ENCODE measurements around the gene CHRND.

CHRND gene

DNA sequence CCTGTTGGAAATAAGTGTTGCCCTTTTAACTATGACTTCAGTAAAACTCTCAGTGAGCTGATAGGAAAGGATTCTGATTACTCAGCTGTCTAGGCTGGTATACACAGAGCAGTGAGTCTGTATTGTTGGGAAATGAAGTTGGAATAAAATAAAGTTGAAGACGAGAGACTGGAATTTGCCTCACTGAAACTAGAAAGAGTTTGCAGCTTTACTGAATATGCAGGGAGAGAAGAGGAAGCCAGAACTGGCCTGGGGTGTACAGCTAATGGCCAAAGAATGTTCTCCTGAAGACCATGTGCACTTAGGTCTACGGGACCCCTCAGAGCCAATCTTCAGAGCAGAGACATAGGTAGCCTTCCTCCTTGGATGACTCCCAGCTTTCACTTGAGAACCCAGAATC lies 51.0 kb downstream of the CHRND start:
- DNase-seq: no peak

DNA sequence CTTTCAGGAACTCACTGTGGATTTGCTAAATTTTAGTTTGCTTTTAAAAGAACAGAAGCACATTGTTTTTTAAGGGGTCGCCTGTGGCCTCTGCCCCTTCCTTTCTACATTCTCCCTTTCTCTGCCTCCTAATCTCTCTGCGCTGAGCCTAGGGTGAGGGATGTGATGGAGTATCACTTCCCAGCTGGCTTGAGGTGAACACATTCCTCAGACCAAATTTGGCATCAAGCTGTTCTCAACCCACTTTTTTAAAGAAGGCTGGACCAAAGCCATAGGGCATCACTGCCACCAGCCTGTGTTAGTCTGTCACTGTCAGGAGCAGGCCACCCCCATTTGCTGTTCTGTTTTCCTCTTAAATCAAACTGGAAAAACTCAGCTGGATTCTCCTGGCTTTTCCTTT lies 51.9 kb downstream of the CHRND start:
- DNase-seq: no peak

DNA sequence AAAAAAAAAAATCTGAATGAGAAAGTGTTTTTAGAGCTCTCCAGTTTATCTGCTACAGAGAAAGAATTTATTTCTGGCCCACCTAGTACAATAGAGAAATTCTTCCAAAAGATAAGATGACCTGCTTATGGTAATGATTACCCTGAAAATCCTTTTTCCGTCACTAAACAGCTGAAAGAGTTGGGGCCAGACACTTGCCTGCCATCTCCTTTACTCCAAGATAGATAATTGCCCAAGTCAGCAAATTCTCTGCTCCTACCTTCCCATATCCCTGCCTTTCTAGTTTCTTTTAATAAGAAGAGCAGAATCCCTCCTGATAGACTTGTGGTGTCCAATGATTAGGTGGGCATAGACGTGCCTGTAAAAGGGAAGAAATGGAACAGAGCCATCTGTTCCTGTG lies 52.7 kb downstream of the CHRND start:
- no peak for DNase-seq

DNA sequence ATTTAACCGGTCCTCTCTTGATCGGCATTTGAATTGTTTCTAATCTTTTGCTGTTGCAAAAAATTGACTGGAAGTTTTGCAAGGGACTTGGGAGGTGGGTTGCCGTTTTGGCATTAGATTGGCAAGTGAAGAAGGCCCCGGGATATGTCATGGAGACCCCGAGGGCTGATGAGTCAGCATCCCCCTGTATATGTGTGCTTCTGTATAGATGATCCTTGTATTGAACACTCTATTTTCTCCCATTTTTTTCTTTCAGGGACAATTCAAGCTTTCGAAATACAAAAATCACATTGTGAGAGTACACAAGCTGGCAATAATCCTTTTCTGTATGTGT lies 54.7 kb downstream of the CHRND start:
- no peak for DNase-seq

DNA sequence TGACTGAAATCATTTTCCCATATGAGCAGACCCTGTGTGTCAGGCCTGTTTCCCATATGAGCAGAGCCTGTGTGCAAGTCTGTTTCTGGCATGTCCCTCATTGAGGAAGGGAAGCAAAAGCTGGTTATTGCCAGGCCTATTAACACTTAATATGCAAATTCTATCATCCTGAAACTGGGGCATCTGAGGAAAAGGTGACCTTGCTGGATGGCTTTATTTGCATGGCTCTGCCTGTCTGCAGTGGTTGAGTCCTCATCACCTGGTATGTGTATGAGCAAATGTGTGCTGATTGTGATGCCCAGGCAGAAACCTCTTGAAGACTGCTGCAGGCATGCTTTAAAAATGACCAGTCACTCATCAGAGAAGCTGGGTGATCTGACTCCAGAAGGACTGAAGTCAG lies 55.8 kb downstream of the CHRND start:
- no peak for DNase-seq

DNA sequence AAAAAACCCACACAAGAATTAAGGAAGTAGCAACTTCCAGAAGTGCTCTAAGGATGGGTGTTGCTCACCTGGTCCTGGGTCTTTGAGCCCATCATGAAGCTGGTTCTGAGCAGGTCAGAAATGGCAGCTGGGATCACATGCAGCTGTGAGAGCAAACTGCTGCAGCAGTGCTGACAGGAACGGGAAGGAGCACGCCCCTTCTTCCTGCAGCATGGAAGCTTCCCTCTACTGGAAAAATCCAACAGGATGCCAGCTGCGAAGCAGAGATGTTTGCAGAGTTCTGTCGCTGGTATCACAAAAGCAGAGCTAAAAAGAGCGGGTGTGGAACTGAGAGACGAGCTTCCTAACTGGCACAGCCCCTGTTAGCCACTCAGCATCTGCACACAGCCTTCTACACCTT lies 58.3 kb downstream of the CHRND start:
- no peak for DNase-seq

All from stimulated activated CD4-positive, alpha-beta T cell treated with anti-CD3 and anti-CD28 coated beads, Interleukin-12 subunit alpha, Interleukin-12 subunit beta, amount 100 ng/mL, for 4 hours (primary cell).